ENCODE measurements around the gene RPUSD2.
A peak's percentile ranks its signal among the peaks of the same experiment; 100 is the strongest.

RPUSD2 gene

DNA sequence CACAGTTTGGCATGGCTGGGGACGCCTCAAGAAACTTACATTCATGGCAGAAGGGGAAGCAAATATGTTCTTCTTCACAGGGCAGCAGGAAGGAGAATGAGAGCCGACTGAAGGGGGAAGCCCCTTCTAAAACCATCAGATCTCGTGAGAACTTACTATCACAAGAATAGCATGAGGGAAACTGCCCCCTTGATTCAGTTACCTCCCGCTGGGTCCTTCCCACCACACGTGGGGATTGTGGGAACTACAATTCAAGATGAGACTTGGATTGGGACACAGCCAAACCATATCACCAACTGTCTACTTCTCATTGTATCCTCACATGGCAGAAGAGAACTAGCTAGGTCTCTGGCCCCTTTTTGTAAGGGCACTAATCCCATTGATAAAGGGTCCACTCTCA is 34.7 kb upstream of the RPUSD2 start:
- Histone ChIP-seq H3K27me3 (replicated peaks) (no peaks in the 10 kb centered on the region), H3K4me3 (ENCODE audit: low read depth, low read length) (no peak overlapping the region), H3K36me3 (replicated peaks) (no peaks in the 10 kb centered on the region), H3K27ac (no peak overlapping the region)
- TF ChIP-seq, protein P1, sequence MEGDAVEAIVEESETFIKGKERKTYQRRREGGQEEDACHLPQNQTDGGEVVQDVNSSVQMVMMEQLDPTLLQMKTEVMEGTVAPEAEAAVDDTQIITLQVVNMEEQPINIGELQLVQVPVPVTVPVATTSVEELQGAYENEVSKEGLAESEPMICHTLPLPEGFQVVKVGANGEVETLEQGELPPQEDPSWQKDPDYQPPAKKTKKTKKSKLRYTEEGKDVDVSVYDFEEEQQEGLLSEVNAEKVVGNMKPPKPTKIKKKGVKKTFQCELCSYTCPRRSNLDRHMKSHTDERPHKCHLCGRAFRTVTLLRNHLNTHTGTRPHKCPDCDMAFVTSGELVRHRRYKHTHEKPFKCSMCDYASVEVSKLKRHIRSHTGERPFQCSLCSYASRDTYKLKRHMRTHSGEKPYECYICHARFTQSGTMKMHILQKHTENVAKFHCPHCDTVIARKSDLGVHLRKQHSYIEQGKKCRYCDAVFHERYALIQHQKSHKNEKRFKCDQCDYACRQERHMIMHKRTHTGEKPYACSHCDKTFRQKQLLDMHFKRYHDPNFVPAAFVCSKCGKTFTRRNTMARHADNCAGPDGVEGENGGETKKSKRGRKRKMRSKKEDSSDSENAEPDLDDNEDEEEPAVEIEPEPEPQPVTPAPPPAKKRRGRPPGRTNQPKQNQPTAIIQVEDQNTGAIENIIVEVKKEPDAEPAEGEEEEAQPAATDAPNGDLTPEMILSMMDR (IDR thresholded peaks at IDR 0.05; ENCODE audit: low read depth, low read length, missing control alignments), result no peak
- DNase-seq, result no peak
- in situ Hi-C loops (cut with HindIII; ENCODE audit: low pct_ligation_motif_present, low sequenced_read_pairs), result no loop called here

DNA sequence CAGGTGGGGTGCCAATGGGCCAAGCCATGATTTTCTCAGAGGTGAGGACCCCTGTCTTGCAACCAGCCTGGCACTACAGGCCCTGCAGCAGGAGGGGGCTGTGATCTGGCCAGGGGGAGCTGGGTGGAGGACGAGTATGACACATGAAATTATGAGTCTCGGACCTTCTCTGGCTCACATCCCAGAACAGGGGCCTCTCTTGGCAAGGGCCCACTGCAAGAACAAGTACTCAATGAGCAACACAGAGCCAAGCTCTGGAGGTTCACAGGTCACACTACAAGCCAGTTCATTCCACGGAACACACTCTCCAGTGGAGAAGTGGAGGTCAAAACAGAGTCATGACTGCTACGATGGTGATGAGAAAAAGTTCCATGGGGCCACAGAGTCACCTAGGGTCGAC is 32.6 kb upstream of the RPUSD2 start:
- no peaks in the 10 kb centered on the region for H3K27me3 ChIP-seq (replicated peaks)
- TF ChIP-seq, protein P1 (IDR thresholded peaks at IDR 0.05; ENCODE audit: low read depth, low read length, missing control alignments), result no peak
- in situ Hi-C loops (cut with HindIII; ENCODE audit: low pct_ligation_motif_present, low sequenced_read_pairs), result no loop called here

DNA sequence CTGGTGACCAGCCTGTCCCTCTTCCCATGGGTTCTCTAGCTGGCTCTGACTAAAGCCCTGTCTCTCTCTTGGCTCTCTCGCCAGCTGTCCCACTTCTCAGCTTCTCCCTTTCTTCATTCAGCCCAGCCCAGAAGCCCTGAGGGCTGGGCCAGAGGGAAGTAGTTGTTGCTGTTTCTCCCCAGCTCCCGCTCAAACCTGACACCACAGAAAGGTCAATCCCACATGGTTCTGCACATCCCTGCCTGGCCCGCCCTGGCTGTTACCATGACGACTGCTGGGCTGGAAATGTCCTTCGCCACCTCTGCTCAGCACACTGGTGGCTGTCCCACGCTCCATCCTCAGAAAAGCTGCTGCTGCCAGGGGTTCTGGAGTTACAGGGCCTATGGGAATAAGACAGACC is 30.1 kb upstream of the RPUSD2 start:
- no peak for DNase-seq
- H3K27me3 ChIP-seq (replicated peaks), result no peaks in the 10 kb centered on the region
- TF ChIP-seq, protein P1 (IDR thresholded peaks at IDR 0.05; ENCODE audit: low read depth, low read length, missing control alignments), result no peak
- no peaks in the 10 kb centered on the region for H3K36me3 ChIP-seq (replicated peaks)
- in situ Hi-C loops (cut with HindIII; ENCODE audit: low pct_ligation_motif_present, low sequenced_read_pairs), result no loop called here
- no peak overlapping the region for H3K27ac ChIP-seq
- H3K4me3 ChIP-seq (ENCODE audit: low read depth, low read length), result no peak overlapping the region

More for the DNA sequence above, 32.6 kb upstream of the RPUSD2 start:
- no peak overlapping the region for H3K4me3 ChIP-seq (ENCODE audit: low read depth, low read length)
- H3K36me3 ChIP-seq (replicated peaks), result no peaks in the 10 kb centered on the region
- no peak overlapping the region for H3K27ac ChIP-seq
- peak; percentile 51 for DNase-seq

DNA sequence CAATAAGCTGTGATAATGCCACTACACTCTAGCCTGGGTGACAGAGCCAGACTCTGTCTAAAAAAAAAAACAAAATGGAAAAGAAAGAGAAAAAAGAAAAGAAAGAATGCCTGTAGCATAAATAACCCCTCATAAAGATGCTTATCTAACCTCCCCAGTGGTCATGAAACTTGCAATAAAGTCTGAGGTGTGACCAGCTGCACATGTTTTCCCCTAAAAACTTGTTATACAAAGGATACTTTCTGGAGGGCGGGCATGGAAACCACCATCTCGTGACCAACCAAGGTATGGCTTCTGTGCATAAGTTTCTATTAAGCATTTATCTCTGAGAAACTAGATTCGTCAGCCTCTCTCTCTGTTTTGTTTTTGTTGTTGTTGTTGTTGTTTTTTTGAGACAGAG is 26.0 kb upstream of the RPUSD2 start:
- peaks cover 5% of the 10 kb centered on the region for H3K36me3 ChIP-seq (replicated peaks)
- TF ChIP-seq, protein P1 (IDR thresholded peaks at IDR 0.05; ENCODE audit: low read depth, low read length, missing control alignments), result no peak
- in situ Hi-C loops (cut with HindIII; ENCODE audit: low pct_ligation_motif_present, low sequenced_read_pairs), result no loop called here
- H3K4me3 ChIP-seq (ENCODE audit: low read depth, low read length), result no peak overlapping the region
- H3K27me3 ChIP-seq (replicated peaks), result no peaks in the 10 kb centered on the region
- H3K27ac ChIP-seq, result no peak overlapping the region
- DNase-seq, result no peak

DNA sequence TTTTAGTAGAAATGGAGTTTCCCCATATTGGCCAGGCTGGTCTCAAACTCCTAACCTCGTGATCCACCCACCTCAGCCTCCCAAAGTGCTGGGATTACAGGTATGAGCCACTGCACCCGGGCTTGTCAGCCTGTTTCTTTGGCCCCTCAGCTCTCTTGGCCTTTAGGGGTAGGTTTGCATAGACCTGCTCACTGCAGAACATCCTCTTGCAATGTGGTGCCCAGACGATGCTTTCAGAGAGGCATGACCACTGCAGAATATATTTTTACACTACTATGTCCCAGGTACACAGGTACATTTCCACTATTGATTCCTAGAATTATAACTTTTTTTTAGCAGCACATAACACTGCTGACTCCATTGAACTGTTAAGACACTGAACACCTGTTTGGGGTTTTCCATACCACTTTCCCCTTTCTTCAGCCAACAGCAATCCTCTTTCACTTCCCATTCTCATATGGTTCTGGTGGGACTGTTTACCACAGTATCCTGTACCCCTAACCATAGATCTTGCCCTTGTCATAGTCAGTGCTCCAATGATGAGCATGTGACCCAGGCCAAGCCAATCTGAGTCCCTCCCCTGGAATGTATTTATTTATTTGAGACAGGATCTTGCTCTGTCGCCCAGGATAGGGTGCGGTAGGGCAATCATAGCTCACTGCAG is 25.3 kb upstream of the RPUSD2 start:
- DNase-seq, result no peak
- peaks cover 5% of the 10 kb centered on the region for H3K36me3 ChIP-seq (replicated peaks)
- TF ChIP-seq, protein P1 (IDR thresholded peaks at IDR 0.05; ENCODE audit: low read depth, low read length, missing control alignments), result no peak
- no peak overlapping the region for H3K4me3 ChIP-seq (ENCODE audit: low read depth, low read length)
- no peak overlapping the region for H3K27ac ChIP-seq
- H3K27me3 ChIP-seq (replicated peaks), result no peaks in the 10 kb centered on the region
- in situ Hi-C loops (cut with HindIII; ENCODE audit: low pct_ligation_motif_present, low sequenced_read_pairs), result no loop called here

DNA sequence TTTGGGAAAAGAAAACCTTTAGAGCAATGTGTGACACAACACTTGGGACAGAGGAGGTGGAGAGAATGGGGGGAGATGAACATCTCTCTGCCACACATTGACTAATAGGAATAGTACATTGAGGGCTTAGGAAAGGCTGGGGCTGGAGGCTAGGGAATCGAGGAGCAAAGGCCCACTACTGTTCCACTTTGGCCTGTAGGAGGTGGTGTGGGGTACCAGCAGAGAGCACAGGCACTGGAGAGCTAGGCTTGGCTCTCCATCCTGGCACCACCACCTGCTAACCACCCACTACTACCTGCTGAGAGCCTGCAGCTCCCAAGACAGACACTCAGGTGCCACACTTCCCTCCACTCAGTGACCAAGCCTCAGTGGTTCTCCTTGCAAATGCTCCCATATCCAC is 23.6 kb upstream of the RPUSD2 start:
- in situ Hi-C loops (cut with HindIII; ENCODE audit: low pct_ligation_motif_present, low sequenced_read_pairs), result no loop called here
- H3K36me3 ChIP-seq (replicated peaks), result peaks cover 12% of the 10 kb centered on the region
- H3K4me3 ChIP-seq (ENCODE audit: low read depth, low read length), result no peak overlapping the region
- DNase-seq, result no peak
- no peak overlapping the region for H3K27ac ChIP-seq
- TF ChIP-seq, protein P1 (IDR thresholded peaks at IDR 0.05; ENCODE audit: low read depth, low read length, missing control alignments), result peak; percentile 6
- no peaks in the 10 kb centered on the region for H3K27me3 ChIP-seq (replicated peaks)

All from brain microvascular endothelial cell (primary cell).